Uterus (tissue), 4 donors: ENCODE measurements around the gene DCLK2. TPM values are rescaled to one million over a fixed set of nuclear protein-coding genes. Genes with fewer than 3 reads are reported as not detected.

Experiments used
- DNase-seq, 2 donors: peaks; one replicate each; pipeline ENCODE4 v3.0.0-alpha.2; 2019 to 2020
- H3K27ac ChIP-seq, 2 donors: fragments of 200-600 bp; sonication (generic); 1 replicate in 1 of 2; 2 replicates in 1 of 2; pipeline ENCODE4 v1.5.1; 2016 to 2018
- H3K27me3 ChIP-seq, 2 donors: fragments of 200-600 bp; sonication (generic); one replicate each; pipeline ENCODE4 v1.5.1; 2018 to 2019; ENCODE audit warnings: control low read depth in 1 of 2
- H3K36me3 ChIP-seq, 2 donors: fragments of 200-600 bp; sonication (generic); one replicate each; pipeline ENCODE4 v1.5.1; 2019; ENCODE audit warnings: control low read depth in 1 of 2
- H3K4me1 ChIP-seq, 2 donors: fragments of 200-600 bp; sonication (generic); one replicate each; pipeline ENCODE4 v1.5.1; 2018 to 2019; ENCODE audit warnings: control low read depth in 1 of 2
- H3K4me3 ChIP-seq, 2 donors: fragments of 200-600 bp; sonication (generic); 1 replicate in 1 of 2; 2 replicates in 1 of 2; pipeline ENCODE4 v1.5.1; 2018 to 2019; ENCODE audit warnings: mild to moderate bottlenecking in 1 of 2
- H3K9me3 ChIP-seq, 2 donors: fragments of 200-600 bp; sonication (generic); one replicate each; pipeline ENCODE4 v1.5.1; 2019; ENCODE audit warnings: control low read depth in 1 of 2
- CTCF ChIP-seq, 4 experiments: fragments of 200-600 bp in 2 of 4; fragments of 450-650 bp in 2 of 4; sonication (generic) in 2 of 4; IDR thresholded peaks; one replicate each; pipeline ENCODE4 v1.5.1; 2016 to 2019; ENCODE audit warnings: antibody characterized with exemption in 4 of 4, mild to moderate bottlenecking in 2 of 4, moderate library complexity in 1 of 4
- POLR2A ChIP-seq, 2 donors: fragments of 450-650 bp; IDR thresholded peaks; one replicate each; pipeline ENCODE4 v1.6.1; 2016; ENCODE audit warnings: antibody characterized with exemption in 2 of 2, mild to moderate bottlenecking in 1 of 2, moderate library complexity in 1 of 2
- intact Hi-C: fragments of 100-400 bp; cut with DNase I; formaldehyde crosslinking; loops from one replicate; pipeline ENCODE4 v1.15.1; 2023; ENCODE audit warnings: low total_unique reads
- total RNA-seq, 4 donors: library from RNA; depleted of rRNA in 3 of 4; stranded (reverse); fragments of >200 nt in 3 of 4; gene quantifications; one replicate each; pipeline versions ENCODE4 v1.1.0 to v1.2.4, GENCODE V29; 2014 to 2023
- donor health status: DM: yes; HTN: yes; CAD: no.

Gene DCLK2
- total RNA-seq, 4 donors from 2014 or later = 0.29 to 27.5 (median 10.1) TPM

- Histone ChIP-seq H3K36me3 (no peaks in the 10 kb centered on the region), H3K4me1 (no peaks in the 10 kb centered on the region), H3K4me3 (no peak overlapping the region), H3K27ac (no peak overlapping the region), H3K27me3 (no peaks in the 10 kb centered on the region), H3K9me3 (no peaks in the 10 kb centered on the region)
- intact Hi-C loops = no loop called here
- no peak for TF ChIP-seq POLR2A (IDR thresholded peaks at IDR 0.05)
- TF ChIP-seq CTCF (IDR thresholded peaks at IDR 0.05) = no peak
- DNase-seq = no peak
Observed at GRCh38 chr4:150231107-150231770, 153.0 kb downstream of the DCLK2 start.

- no peaks in the 10 kb centered on the region for H3K27me3 ChIP-seq
- no peak overlapping the region for H3K4me3 ChIP-seq
- DNase-seq = no peak
- intact Hi-C loops = no loop called here
- no peaks in the 10 kb centered on the region for H3K36me3 ChIP-seq
- peaks cover 0 to 3% of the 10 kb centered on the region in 2 donors for H3K4me1 ChIP-seq
- no peak for TF ChIP-seq POLR2A (IDR thresholded peaks at IDR 0.05)
- no peak overlapping the region for H3K27ac ChIP-seq
- no peaks in the 10 kb centered on the region for H3K9me3 ChIP-seq
Observed at GRCh38 chr4:150232029-150232428, 153.8 kb downstream of the DCLK2 start.

- intact Hi-C loops = no loop called here
- H3K36me3 ChIP-seq = no peaks in the 10 kb centered on the region
- no peak overlapping the region for H3K4me3 ChIP-seq
- no peak for TF ChIP-seq POLR2A (IDR thresholded peaks at IDR 0.05)
- TF ChIP-seq CTCF (IDR thresholded peaks at IDR 0.05) = no peak
- no peaks in the 10 kb centered on the region for H3K9me3 ChIP-seq
- DNase-seq = no peak
- H3K27me3 ChIP-seq = no peaks in the 10 kb centered on the region
- H3K27ac ChIP-seq = no peak overlapping the region
- H3K4me1 ChIP-seq = peaks cover 0 to 7% of the 10 kb centered on the region in 2 donors
Observed at GRCh38 chr4:150234246-150234645, 156.0 kb downstream of the DCLK2 start.

GRCh38 chr4:150235317-150235716 lies 157.1 kb downstream of the DCLK2 start:
- Histone ChIP-seq H3K9me3 (no peaks in the 10 kb centered on the region), H3K36me3 (no peaks in the 10 kb centered on the region), H3K4me3 (no peak overlapping the region), H3K27ac (no peak overlapping the region), H3K27me3 (no peaks in the 10 kb centered on the region), H3K4me1 (peaks cover 0 to 7% of the 10 kb centered on the region in 2 donors)
- intact Hi-C loops = no loop called here
- TF ChIP-seq CTCF (IDR thresholded peaks at IDR 0.05) (no peak), POLR2A (IDR thresholded peaks at IDR 0.05) (no peak)
- DNase-seq = no peak

GRCh38 chr4:150235808-150236271 lies 157.6 kb downstream of the DCLK2 start:
- Histone ChIP-seq H3K27me3 (no peaks in the 10 kb centered on the region), H3K4me1 (peaks cover 0 to 7% of the 10 kb centered on the region in 2 donors), H3K9me3 (no peaks in the 10 kb centered on the region), H3K27ac (peak overlapping the region in 1 of 2 donors; percentile 26), H3K4me3 (no peak overlapping the region), H3K36me3 (no peaks in the 10 kb centered on the region)
- DNase-seq = no peak
- intact Hi-C loops = no loop called here
- TF ChIP-seq CTCF (IDR thresholded peaks at IDR 0.05) (no peak), POLR2A (IDR thresholded peaks at IDR 0.05) (no peak)
